NCI-H2107 treated with DMSO at 0.1 percent for 48 hours (cell line): ENCODE data around the gene TRMT61A.

Experiments used
- DNase-seq: peaks from one replicate; lab custom pipeline; 2025; ENCODE audit not compliant: unreplicated experiment; lab: John Stamatoyannopoulos, UW

Gene TRMT61A

DNA sequence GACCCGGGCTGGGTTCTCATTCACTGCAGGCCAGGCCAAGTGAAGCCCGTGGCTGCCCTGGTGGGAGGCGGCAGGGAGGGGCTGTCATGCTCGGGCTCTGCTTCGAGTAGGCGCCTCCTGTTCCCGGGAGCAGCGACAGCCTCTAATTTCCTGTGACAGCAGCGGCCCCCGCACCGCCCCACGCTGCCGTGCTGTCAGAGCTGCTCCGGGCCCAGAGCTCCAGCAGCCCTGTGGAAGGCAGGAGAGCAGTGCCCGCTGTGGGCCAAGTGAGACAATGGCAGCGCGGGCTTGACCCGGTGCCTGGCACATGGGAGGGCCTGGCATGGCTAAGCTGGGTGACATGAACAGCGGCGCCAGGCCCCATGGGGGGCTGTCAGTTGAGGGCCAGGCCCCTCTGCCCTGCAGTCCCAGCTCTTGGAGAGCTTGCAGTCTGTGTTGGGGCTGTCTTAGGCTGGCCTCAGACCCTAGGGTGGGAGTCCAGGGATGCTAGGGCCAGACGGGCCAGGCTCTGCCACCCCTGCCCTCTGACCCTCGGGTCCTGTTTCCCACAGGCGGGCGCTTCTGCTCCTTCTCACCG is 5.1 kb downstream of the TRMT61A start:
- DNase-seq = no peak

DNA sequence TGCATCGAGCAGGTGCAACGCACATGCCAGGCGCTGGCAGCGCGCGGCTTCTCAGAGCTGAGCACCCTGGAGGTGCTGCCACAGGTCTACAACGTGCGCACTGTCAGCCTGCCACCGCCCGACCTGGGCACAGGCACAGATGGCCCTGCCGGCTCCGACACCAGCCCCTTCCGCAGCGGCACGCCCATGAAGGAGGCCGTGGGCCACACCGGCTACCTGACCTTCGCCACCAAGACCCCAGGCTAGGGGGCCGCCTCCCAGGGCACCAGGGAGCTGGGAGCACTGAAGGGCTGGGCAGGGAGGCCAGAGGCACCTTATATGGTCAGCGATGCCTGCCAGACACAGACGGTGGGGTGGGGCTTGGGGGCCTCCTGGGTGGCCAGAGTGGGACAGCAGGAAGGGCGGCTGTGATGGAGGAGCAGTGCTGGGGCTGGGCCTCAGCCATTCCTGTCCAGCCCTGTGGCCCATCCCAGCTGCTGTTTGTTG is 5.6 kb downstream of the TRMT61A start:
- DNase-seq = no peak

DNA sequence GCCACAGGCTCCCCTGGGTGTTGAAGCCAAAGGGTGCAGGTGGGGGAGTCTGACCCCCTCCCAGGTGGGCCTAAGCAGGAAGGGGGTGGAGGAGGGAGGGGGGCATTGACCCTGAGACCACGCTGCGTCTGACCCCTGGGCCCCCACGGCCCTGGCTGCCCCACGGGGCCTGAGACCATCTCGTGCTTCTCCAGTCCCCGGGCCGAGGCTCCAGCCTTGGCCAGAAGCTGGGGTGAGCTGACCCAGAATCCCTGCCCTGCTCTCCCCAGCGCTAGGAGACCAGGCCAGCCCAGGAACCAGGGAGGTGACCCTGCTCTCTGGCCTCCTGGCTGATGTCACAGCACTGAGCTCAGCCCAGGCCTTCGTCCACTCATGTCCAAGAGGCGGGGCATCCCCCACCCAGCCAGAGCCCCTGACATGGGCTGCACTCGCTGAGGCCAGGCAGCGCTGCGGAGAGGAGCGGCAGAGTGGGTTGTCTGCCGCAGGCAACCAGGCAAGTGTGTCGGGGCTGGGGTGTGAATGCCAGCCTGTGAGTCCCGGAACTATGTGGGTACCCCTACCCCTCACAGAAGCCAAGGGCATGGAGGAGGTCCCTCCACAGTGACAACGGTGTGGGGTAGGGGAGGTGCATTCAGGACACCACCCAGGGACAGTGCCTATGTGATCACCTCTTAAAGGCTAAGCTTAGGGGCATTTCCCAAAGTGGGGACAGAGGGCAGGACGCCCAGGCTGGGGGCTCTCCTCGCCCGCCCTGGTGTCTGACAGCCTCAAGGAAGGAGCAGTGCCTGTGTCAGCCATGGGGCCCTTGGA is 6.3 kb downstream of the TRMT61A start:
- no peak for DNase-seq

DNA sequence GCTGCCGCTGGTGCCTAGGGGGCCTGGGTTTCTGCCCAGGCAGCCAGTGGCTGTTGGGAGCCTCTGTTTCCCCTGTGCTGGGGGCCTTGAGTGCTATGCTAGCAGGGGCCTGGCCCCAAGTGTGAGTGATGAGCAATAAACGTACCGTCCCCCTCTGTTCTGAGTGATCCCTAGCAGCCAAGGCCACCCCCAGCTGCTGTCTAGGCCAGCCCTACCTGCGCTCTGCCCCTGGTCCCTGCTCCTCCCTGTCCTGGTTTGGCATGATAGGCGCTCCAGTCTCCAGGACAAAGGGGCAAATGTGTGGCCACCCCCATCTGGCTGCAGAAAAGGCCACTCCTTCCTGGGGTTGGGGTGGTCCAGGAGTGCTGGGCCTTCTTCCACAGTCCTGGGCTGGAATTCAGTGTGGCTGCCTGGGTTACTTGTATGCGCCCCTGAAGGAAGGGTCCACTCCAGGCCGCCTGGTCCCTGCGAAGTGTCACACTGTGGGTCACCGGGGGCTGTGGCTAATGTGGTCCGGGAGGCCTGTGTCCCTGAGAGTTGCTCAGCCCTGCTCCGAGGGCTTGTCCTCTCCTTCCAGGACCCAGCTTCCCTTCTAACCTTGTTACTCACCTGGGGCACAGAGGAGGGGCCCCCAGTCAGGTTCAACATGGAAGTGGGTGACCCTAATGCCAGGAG is 7.0 kb downstream of the TRMT61A start:
- DNase-seq = no peak

DNA sequence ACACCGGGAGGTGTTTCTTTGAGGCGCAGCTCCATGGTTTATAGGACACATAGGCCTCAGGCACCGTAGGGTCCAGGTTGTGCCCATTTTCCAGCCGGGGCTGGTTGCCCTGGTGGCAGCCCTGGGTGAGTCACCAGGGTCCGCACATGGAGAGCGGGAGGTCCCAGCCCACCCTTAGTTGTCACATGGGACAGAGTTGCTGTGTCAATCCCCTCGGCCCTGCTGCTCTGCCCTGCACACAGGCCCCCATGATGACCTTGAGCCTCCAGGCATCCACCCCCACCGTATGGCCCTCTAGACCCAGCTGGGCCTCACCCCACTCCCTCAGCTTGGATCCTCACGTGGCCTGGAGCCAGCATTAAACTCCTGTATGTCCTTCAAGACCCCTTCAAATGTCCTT is 7.7 kb downstream of the TRMT61A start:
- no peak for DNase-seq

DNA sequence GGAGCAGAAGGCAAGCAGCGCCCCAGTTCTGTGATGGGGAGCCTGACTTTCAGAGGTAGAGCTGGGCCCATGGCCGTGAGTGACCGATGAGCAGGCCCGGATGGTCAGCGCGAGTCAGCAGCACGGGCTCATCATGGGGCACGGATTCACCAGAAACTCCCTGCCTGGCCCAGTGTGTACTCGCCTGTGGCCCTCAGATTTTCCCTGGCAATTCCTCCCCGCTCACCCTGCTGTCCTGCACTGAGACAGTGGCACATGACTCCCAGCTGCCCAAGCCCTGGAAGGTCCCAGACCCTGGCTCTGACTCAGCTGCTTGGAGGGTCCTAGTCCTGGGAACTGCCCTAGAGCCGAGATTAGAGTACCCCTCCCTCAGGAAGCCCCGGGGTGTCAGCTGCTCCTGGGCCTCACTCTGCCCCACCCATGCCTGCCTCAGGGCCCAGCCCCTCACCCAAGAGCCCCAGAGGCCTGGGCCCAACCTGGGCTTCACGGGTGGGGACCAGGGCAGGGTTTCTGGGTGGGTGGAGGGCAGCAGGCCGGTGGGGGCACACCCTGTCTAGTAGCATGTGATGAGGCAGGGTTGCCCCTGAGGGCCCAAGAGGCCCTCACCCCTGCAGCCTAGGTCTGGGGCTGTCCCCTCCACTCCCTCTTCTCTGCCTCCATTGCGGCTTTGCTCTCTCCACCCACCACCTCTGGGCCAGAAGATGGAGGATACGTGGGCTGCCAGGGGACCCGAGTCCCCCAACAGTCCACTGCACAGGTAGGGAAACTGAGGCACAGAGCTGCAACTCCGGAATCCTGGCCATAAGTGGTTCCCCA is 8.4 kb downstream of the TRMT61A start:
- DNase-seq = no peak

DNA sequence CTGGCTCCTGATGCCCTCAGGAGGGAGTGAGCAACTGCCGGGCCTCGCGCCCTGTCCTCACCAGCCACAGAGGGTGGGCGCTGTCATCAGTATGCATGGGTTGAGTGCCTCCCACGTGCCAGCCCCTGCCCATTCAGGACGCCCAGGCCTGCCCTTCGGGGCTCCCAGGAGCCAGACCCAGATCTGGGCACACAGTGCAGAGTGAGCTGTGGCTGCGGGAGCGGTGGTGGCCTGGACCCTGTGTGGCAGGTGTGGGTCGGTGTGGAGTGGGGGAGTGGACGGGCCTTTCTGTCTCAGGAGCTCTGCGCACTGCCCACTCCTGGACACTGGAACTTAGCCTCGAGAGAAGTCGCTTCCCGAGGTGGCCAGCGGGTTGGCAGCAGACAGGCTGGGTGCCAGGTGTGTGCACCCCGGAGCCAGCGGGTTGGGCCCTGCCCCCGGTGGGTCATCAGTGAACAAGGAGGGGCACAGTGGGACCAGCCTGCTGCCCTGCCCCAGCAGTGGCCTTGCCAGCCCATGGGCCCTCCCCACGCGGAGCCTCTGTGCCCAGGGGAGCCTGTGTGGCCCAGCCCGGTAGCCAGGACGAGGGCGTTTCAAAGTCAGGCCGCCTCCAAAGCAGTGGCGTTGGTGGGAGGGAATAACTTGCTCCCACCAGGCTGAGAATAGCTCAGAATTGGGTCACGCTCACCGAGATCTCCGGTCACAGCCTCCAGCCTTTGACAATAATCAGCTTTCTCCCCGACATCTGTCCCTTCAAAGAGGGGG is 9.5 kb downstream of the TRMT61A start:
- no peak for DNase-seq

DNA sequence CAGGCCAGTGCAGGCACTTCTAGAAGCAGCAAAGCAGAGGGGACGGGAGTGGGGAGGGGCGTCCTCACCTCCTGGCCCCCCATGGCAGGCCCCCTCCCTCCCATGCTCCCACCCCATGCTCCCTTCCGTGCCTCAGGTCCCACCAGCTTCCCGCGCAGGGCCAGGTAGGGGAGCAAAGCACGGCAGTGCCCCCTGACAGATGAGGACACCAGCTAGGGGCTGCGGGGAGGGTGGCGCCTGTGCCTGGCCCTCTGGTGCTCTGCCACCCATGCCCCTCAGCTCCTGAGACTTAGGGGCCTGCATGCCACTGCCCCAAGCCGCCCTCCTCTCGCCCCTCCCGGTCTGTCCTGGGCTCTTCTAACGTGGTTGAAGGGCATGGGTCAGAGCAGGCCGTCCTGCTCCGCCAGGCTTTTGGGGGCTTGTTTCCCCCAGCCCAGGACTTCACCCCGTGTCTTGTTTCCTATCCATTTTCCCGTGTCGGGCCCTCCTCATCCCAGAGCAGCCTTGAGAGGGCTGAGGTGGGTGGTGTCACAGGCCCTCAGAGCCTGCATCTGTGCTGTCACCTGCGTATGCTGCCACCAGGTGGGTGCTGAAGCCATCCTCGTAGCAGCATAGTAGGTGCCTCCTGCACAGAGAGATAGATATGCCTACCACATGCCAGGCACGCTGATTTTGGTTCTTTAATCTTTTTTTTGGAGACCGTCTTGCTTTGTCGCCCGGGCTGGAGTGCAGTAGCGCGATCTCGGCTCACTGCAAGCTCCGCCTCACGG is 10.2 kb downstream of the TRMT61A start:
- DNase-seq = no peak

DNA sequence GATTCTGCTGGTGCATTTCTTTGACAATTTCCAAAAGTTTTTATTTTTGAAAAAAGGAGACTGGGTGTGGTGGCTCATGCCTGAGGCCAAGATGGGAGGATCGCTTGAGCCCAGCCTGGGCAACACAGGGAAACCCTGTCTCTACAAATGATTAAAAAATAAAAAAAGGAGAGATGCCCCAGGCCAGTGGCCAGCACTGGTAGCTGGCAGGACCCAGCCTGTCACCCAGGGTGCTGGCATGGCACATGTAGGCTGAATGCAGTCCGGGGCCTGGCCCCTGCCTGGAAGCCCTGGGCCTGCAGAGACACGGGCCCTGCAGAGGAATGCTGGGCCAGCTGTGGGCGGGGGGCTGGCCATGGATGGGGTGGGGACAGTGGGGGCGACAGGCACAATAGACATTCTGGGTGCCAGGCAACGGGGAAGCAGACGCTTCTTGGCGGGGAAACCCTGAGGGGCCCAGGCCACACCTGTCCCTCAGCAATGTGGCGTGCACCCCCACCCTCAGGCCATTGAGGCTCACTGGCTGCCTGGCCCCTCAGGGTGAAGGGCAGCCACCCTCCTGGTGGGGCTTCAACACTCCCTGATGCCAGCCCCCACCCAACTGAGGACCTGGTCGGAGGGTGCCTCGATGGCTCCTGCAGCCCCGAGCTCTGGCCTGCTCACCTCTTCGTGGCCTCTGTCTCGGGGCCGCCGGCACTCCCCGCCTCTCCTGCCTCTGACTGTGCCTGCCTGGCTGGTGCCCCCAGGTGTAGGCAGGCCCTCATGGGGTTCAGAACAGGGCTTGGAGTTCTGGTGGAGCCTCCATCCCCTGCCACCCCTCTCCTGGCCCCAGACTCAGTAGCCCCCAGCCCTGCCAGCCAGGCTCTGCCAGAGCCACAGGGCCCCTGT is 12.1 kb downstream of the TRMT61A start:
- no peak for DNase-seq

DNA sequence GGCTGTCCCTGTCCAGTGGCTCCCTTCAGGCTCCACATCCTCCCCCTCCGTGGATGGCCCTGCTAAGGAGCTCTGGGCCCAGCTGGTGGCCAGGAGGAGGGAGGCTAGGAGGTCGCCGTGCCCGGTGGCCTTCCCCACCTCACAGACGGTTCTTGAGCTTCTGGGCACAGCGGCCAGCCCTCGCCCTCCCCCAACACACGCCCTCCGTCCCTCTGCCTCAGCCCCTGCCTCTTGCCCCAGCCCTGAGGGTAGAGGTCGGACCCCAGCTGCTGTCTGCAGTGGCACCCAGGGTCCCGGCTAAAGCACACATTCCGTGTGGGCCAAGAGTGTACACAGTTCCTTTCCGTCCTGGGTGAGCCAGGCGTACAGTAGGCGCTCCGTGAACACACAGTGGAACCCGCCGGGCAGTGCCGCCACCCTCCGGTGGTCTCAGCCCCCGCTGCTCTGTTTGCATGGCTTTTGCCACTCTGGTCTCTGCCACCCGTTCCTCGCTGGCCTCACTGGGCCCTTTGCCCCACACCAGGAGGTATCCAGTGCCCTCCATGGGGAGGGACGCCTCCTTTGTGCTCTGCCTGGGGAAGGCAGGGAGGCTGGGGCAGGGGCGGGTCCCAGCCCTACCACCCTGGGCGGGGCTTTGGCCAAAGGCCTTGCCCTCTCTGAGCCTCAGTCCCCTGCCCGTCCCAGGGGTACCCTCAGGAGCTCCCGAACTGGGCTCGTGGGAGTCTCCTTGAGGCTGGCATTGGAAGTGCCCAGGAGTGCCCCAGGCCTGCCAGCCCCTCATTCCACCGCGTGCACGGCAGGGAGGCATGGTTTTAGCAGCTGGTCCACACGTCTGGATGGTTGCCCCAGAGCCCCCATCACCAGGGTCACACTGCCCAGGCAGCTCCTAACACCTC is 13.0 kb downstream of the TRMT61A start:
- no peak for DNase-seq

DNA sequence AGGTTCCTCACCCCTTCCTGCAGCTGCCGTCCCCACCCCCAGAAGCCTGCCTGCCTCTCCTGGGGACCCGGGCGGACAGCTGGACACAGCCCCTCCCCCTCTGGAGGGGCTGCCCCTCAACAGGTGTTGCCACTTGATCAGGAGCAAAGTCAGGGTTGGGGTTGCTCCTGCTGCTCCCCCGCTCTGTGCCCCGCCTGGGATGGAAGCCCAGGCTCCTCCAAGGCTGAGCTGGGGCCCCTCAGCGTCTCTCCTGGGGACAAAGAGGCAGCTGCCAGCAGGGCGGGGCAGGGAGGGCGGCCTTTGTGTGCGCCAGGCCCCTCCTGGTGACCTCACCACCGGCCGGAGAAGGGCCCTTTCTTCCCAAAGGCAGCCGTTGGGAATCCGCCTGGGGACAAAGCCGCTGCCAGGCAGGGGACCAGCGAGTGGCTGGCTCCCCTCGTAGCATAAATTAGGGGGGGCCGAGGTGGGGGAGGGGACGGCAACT is 13.7 kb downstream of the TRMT61A start:
- peak; percentile 74 for DNase-seq

DNA sequence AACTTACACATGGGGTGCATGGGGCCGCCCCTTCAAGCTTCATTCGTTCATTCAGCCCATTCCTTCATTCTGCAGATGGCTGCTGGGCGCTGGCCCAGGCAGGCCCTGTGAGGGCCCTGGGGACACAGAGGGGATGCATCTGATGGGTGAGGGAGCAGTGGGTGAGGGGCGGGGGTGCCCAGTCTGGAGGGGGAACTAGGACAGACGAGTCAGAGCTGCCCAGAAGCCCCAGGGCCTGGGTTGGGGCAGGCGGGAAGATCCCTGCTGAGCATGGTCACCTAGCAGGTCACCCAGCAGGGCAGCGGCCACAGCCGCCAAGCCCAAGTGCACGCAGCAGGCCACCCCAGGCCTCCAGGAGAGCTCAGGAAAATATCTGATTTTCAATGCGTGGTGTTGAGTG is 14.1 kb downstream of the TRMT61A start:
- no peak for DNase-seq

DNA sequence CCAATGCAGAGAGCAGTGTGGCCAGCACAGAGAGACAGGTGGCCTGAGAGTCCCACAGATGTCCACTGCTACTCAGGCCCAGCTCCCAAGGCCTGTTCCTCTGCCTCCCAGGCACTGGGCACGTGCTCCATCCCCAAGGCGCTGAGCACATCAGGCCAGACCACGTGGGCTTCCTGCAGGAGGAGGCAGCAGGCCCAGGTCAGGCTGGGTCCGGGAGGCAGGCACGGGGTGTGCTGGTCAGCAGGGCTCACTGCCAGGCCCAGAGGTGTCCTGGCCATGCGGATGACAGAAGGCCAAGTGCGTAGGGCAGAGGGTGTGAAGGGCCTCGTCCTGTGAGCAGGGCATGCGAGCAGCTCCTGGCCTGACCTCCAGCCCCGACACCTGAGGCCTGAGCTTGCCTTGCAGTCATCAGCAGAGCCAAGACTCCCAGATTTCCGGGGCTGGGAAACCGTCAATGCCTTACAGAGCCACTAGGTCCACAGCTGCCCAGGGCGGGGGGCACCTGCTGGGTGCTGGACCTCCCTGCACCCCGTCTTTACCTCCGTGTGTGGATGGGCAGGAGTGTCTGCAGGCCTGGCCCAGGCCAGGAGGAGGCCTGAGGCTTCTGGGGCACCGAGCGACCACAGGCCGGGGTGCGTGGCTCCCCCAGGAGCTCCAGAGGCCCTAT is 14.9 kb downstream of the TRMT61A start:
- DNase-seq = no peak

DNA sequence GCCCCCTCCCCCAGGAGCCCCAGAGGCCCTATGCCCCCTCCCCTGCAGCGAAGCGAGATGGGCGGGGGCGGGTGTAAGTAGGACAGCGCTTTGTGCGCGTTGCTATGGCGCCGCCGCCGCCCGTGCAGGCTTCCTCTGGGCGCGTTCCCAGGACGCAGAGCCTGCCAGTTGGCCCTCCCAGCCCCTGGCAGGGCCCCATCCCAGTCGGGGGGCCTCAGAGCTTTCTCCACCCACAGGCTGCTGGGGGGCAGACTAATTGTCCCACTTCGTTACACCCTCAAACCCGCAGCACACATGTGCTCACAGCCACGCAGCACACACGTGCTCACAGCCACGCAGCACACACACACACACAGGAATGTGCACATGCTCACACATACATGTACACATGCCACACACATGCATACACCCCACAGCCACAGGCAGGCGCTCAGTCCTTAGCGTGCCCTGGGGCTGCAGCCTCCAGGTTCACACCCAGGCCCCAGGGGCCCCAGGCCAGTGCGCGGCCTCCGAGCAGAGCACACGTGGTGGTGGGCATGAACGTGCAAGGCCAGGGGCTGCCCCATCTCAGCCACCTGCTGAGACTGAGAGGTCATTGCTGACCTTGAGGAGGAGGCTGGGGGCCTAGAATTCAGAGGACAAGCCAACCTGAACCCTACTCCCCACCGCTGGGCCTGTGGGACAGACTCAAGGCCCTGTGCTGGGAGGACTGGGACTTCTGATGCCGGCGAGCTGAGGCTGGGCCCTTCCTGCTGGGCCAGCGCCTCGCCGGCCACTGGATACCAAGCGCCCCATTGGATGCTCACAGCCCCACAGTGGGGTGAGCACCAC is 15.6 kb downstream of the TRMT61A start:
- no peak for DNase-seq

DNA sequence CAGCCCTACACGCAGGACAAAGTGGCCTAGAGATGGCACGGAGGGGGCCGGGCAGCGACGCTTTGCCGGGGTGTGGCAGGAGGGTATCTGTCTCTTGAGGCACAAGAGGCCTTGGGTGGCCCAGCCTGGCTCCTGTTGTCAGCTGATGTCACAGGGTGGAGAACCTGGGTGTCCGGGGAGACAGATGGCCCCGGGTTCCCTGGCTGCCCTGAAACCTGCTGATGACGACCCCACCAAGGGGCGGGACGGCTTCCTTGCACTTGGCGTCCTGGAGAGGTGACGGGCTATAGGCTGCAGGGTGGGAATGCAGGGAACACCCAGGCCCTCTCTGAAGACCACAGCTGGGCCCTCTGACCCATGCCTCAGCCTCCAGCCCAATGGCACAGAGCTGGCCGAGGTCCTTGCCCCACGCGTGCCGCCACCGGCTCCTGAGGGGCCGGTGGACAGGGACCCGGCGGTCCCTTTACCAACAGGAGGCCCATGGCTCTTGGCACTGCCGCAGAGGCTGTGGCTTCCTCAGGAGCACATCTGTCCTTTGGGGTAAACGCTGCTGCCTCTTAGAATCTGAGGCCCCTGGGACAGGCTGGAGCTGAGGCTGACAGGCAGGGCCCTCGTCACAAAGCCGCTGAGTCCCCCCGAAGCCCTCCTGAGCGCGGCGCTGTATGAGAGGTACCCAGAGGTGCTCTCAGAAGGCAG is 16.4 kb downstream of the TRMT61A start:
- no peak for DNase-seq
